SU-DHL-6 (cell line): ENCODE data around the gene PLEKHB2.
"Not testable (repeated sequence)": the region's sequence is repeated elsewhere in the genome, so short reads cannot be mapped to it uniquely, and the experiment has no call there.

Source experiments
- H2AFZ ChIP-seq: fragments of 200-600 bp; sonication (generic); 2 replicates; pipeline ENCODE4 v1.6.1; 2014; ENCODE audit warnings: low read depth, mild to moderate bottlenecking, moderate library complexity, mixed read lengths, antibody characterized with exemption, low read length; ENCODE audit not compliant: severe bottlenecking
- H3F3A ChIP-seq: fragments of 200-600 bp; shearing (Covaris generic); 2 replicates; pipeline ENCODE4 v1.6.0; 2016; ENCODE audit warnings: antibody characterized with exemption, mild to moderate bottlenecking; ENCODE audit not compliant: insufficient read depth
- H3K27ac ChIP-seq: fragments of 200-600 bp; sonication (generic); 2 replicates; pipeline ENCODE4 v1.5.1; 2016; ENCODE audit warnings: low read depth, mild to moderate bottlenecking, low read length, moderate library complexity, mixed read lengths
- H3K27me3 ChIP-seq: fragments of 200-600 bp; sonication (generic), shearing (Covaris generic); 2 replicates; pipeline ENCODE4 v1.6.0; 2014; ENCODE audit warnings: mild to moderate bottlenecking, low read length
- H3K36me3 ChIP-seq: fragments of 200-600 bp; sonication (generic); 2 replicates; pipeline ENCODE4 v1.6.1; 2014; ENCODE audit warnings: mild to moderate bottlenecking, low read length, mixed read lengths
- H3K4me2 ChIP-seq: fragments of 300-600, 200-600 bp; shearing (Covaris generic), sonication (generic); 2 replicates; pipeline ENCODE4 v1.6.0; 2014; ENCODE audit warnings: low read length, low read depth, mild to moderate bottlenecking; ENCODE audit not compliant: poor library complexity, severe bottlenecking
- H3K4me3 ChIP-seq: fragments of 200-600 bp; sonication (generic); 2 replicates; pipeline ENCODE4 v1.5.1; 2014; ENCODE audit warnings: antibody characterized with exemption, low read length, mild to moderate bottlenecking, mixed read lengths; ENCODE audit not compliant: insufficient read depth, poor library complexity, severe bottlenecking
- H3K79me2 ChIP-seq: fragments of 200-600 bp; sonication (generic); 2 replicates; pipeline ENCODE4 v1.6.1; 2014; ENCODE audit warnings: mild to moderate bottlenecking, low read length, moderate library complexity; ENCODE audit not compliant: insufficient read depth
- H3K9ac ChIP-seq: fragments of 200-600 bp; sonication (generic); 2 replicates; pipeline ENCODE4 v1.7.0; 2014; ENCODE audit warnings: mild to moderate bottlenecking, low read length
- H3K9me2 ChIP-seq: fragments of 200-600 bp; sonication (generic); replicated peaks from 2 replicates; pipeline ENCODE4 v1.6.1; 2014; ENCODE audit warnings: low read length; ENCODE audit not compliant: insufficient read depth
- H3K9me3 ChIP-seq: fragments of 200-600 bp; sonication (generic); 2 replicates; pipeline ENCODE4 v1.6.1; 2014; ENCODE audit warnings: low read length, mixed read lengths; ENCODE audit not compliant: insufficient read depth
- H4K20me1 ChIP-seq: fragments of 200-600 bp; sonication (generic); 2 replicates; pipeline ENCODE4 v1.6.1; 2014; ENCODE audit warnings: low read depth, mild to moderate bottlenecking, antibody characterized with exemption, low read length, moderate library complexity, mixed read lengths
- EZH2phosphoT487 ChIP-seq: fragments of 200-600 bp; sonication (generic), shearing (Covaris generic); conservative IDR thresholded peaks from 2 replicates; pipeline ENCODE4 v1.6.1; 2018; ENCODE audit warnings: mild to moderate bottlenecking, antibody characterized with exemption, low read length, moderate library complexity, mixed read lengths
- TF ChIP-seq, protein P1 (sequence below): fragments of 200-600 bp; sonication (generic); IDR thresholded peaks from one replicate; pipeline ENCODE4 v1.5.1; 2017; ENCODE audit warnings: antibody characterized with exemption, mild to moderate bottlenecking, low read length, moderate library complexity; ENCODE audit not compliant: insufficient read depth, poor library complexity, severe bottlenecking

Gene PLEKHB2

DNA sequence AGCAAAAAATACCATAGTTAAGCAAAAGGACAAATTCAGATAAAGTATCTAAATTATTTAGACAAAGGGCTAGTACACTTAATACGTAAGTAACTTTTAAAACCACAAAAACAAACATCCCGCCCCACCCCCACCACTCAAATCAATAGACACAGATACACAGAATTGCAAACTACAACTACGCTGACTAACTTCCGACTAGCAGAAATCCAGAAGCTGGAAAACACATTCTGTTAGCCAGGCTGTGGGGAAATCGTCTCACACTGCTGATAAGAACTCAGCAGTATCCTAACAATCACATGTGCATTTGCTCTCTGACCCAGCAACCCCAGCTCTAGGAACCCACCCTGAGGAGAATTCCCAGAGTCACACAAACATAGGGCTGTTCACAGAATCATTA, 28.4 kb upstream of the PLEKHB2 start:
- Histone ChIP-seq H3F3A (no peaks in the 10 kb centered on the region), H3K27ac (no peak overlapping the region), H3K4me3 (no peak overlapping the region), H3K9me3 (no peaks in the 10 kb centered on the region), H3K4me2 (no peak overlapping the region), H3K27me3 (no peaks in the 10 kb centered on the region), H2AFZ (no peak overlapping the region), H3K9me2 (no peaks in the 10 kb centered on the region), H4K20me1 (peaks cover 10% of the 10 kb centered on the region), H3K79me2 (peaks cover 84% of the 10 kb centered on the region), H3K36me3 (peaks cover 5% of the 10 kb centered on the region), H3K9ac (no peak overlapping the region)
- TF ChIP-seq EZH2phosphoT487, result no peak
- TF ChIP-seq, protein P1, sequence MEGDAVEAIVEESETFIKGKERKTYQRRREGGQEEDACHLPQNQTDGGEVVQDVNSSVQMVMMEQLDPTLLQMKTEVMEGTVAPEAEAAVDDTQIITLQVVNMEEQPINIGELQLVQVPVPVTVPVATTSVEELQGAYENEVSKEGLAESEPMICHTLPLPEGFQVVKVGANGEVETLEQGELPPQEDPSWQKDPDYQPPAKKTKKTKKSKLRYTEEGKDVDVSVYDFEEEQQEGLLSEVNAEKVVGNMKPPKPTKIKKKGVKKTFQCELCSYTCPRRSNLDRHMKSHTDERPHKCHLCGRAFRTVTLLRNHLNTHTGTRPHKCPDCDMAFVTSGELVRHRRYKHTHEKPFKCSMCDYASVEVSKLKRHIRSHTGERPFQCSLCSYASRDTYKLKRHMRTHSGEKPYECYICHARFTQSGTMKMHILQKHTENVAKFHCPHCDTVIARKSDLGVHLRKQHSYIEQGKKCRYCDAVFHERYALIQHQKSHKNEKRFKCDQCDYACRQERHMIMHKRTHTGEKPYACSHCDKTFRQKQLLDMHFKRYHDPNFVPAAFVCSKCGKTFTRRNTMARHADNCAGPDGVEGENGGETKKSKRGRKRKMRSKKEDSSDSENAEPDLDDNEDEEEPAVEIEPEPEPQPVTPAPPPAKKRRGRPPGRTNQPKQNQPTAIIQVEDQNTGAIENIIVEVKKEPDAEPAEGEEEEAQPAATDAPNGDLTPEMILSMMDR, result no peak

DNA sequence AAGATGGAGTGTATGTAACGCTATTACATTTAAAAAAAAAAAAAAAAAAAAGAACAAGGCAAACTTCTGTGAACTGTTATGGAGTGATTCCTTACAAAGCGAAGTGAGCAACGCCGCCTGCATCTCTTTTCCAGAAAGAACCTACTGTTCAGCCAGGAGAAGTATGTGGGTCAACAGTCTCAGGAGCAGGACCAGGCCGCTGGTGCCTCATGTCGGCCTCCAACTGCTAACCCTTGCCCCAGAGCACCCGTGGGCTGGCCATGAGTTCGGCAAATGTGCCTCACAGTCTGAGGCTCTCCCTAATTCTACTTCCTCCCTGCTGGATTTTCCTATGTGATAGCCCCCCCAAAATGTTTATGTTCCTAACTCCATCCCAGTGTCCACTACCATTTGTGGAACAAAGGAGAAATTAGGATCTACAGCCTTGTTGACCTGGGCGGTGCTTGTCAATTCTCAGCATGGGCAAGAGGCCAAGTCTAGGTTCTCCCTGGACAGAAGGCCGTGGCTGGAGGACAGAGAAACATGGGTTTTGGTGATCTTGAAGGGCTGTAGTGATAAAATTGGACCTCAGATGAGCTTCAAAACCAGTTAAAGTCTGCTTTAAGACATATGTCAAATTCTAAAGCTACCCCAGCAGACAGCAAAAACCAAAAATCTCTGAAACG, 27.8 kb upstream of the PLEKHB2 start:
- Histone ChIP-seq H3F3A (no peaks in the 10 kb centered on the region), H3K4me2 (no peak overlapping the region), H3K27ac (no peak overlapping the region), H3K9me3 (no peaks in the 10 kb centered on the region), H3K79me2 (peaks cover 87% of the 10 kb centered on the region), H2AFZ (no peak overlapping the region), H3K36me3 (peaks cover 9% of the 10 kb centered on the region), H4K20me1 (peaks cover 10% of the 10 kb centered on the region), H3K9me2 (no peaks in the 10 kb centered on the region), H3K27me3 (no peaks in the 10 kb centered on the region), H3K4me3 (no peak overlapping the region), H3K9ac (no peak overlapping the region)
- TF ChIP-seq EZH2phosphoT487, result no peak
- TF ChIP-seq, protein P1, result no peak

GRCh38 chr2:131077966-131078365, 27.2 kb upstream of the PLEKHB2 start:
- no peak for TF ChIP-seq EZH2phosphoT487
- TF ChIP-seq, protein P1, result no peak
- peaks cover 11% of the 10 kb centered on the region for H3K36me3 ChIP-seq
- no peaks in the 10 kb centered on the region for H3F3A ChIP-seq
- no peak overlapping the region for H3K27ac ChIP-seq
- H3K9me3 ChIP-seq, result no peaks in the 10 kb centered on the region
- H3K9me2 ChIP-seq, result no peaks in the 10 kb centered on the region
- peaks cover 87% of the 10 kb centered on the region for H3K79me2 ChIP-seq
- H3K4me2 ChIP-seq, result no peak overlapping the region
- H4K20me1 ChIP-seq, result peaks cover 10% of the 10 kb centered on the region
- no peaks in the 10 kb centered on the region for H3K27me3 ChIP-seq
- H2AFZ ChIP-seq, result no peak overlapping the region
- H3K4me3 ChIP-seq, result no peak overlapping the region
- no peak overlapping the region for H3K9ac ChIP-seq

DNA sequence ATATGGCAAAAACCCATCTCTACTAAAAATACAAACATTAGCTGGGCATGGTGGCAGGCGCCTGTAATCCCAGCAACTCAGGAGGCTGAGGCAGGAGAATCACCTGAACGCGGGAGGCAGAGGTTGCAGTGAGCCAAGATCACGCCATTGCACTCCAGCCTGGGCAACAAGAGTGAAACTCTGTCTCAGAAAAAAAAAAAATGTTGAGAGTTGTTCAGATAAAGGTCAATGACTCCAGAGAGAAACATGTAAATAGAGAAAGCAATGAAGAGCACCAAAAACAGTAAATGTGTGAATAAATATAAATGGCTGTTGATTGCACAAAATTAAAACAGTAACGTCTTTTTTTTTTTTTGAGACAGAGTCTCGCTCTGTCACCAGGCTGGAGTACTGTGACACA, 25.2 kb upstream of the PLEKHB2 start:
- not testable (repeated sequence) for H3F3A ChIP-seq, H3K4me3 ChIP-seq, H3K27ac ChIP-seq, H2AFZ ChIP-seq, H3K9ac ChIP-seq, H3K4me2 ChIP-seq, H3K9me2 ChIP-seq, H3K9me3 ChIP-seq, H3K27me3 ChIP-seq
- H4K20me1 ChIP-seq, result peaks cover 20% of the 10 kb centered on the region
- H3K36me3 ChIP-seq, result peaks cover 11% of the 10 kb centered on the region
- H3K79me2 ChIP-seq, result peaks cover 86% of the 10 kb centered on the region
